ENCODE measurements around the gene PAPPA. TPM values are rescaled to one million over a fixed set of nuclear protein-coding genes. Genes with fewer than 3 reads are reported as not detected.

The PAPPA gene
- total RNA-seq, 2 experiments from 2014 or later, result not detected

DNA sequence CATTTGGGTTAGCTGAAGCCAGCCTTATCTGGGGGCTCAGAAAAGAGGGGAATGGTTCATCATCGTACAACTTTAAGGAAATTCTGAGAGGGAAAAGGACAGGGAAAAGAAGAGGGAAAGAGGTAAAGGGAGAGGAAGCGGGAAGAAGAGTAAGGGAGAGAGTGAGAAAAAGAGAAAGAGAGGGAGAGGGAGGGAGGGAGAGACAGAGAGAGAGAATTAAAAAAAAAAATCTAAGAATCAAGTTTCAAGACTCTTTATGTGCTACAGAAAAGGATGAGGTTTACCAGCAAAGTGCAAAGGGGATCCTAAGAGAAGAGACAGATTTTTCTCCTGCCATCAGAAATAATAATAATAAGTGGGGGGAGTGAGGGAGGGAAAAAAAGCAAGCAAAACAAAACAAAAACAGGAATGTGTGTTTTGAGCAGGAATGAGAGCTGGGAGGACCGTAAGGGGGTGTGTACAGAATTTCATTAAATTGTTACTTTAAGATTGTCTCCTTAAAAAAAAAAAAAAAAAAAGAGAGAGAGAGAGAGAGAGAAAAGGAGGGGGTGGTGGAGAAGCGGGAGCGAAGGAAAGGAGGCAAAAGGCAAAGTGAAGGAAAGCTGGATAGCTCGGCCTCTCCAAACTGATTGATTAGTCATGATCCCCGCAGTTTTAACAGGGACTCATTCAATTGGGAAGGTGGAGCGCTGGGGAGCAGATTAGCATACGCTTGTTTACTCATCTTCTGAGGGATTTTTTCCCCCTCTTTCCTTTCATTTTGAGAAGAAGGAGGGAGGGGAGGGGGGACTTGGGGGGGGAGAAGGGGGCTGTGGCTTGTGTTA is 438 bp upstream of the PAPPA start:
- Mint-ChIP-seq H3K36me3 (ENCODE audit: low read depth) (no peaks in the 10 kb centered on the region), H3K27ac (no peak overlapping the region), H3K4me1 (peaks cover 11% of the 10 kb centered on the region), H3K4me3 (no peak overlapping the region), H3K9me3 (ENCODE audit: low read depth) (no peaks in the 10 kb centered on the region), H3K27me3 (peaks cover 66% of the 10 kb centered on the region)
- intact Hi-C loops (cut with DNase I, micrococcal nuclease), result loop anchor here (5.0 to 10.0 kb wide), 3 partner anchors 51 to 509 kb away; no protein-coding TSS in a partner anchor
- DNase-seq, result no peak
- POLR2A ChIA-PET, result no interaction called here
- no peak for ATAC-seq
- CTCF ChIA-PET, result no interaction called here

- ChIA-PET CTCF (interaction anchor here (0.5 to 0.6 kb wide), 2 partner anchors 20 to 111 kb away, joined by 3 to 4 read pairs; no protein-coding TSS in a partner anchor), POLR2A (no interaction called here)
- intact Hi-C loops (cut with DNase I, micrococcal nuclease), result loop anchor here (5.0 to 10.0 kb wide), 3 partner anchors 52 to 508 kb away; no protein-coding TSS in a partner anchor
- DNase-seq (peak; percentile 6), ATAC-seq (no peak)
- Mint-ChIP-seq H3K27me3 (peaks cover 74% of the 10 kb centered on the region), H3K4me1 (peaks cover 11% of the 10 kb centered on the region), H3K36me3 (ENCODE audit: low read depth) (no peaks in the 10 kb centered on the region), H3K4me3 (no peak overlapping the region), H3K27ac (no peak overlapping the region), H3K9me3 (ENCODE audit: low read depth) (no peaks in the 10 kb centered on the region)
These were observed 864 bp downstream of the PAPPA start for GRCh38 chr9:116154334-116154975.

- Mint-ChIP-seq H3K27me3 (peaks cover 72% of the 10 kb centered on the region), H3K27ac (no peak overlapping the region), H3K36me3 (ENCODE audit: low read depth) (no peaks in the 10 kb centered on the region), H3K9me3 (ENCODE audit: low read depth) (no peaks in the 10 kb centered on the region), H3K4me1 (peaks cover 11% of the 10 kb centered on the region), H3K4me3 (no peak overlapping the region)
- intact Hi-C loops (cut with DNase I, micrococcal nuclease), result loop anchor here (5.0 to 10.0 kb wide), 3 partner anchors 53 to 507 kb away; no protein-coding TSS in a partner anchor
- CTCF ChIA-PET, result no interaction called here
- POLR2A ChIA-PET, result no interaction called here
- DNase-seq (peak; percentile 6), ATAC-seq (no peak)
These were observed 1.5 kb downstream of the PAPPA start for GRCh38 chr9:116154976-116155697.

GRCh38 chr9:116155698-116156039 is 2.1 kb downstream of the PAPPA start:
- ChIA-PET CTCF (no interaction called here), POLR2A (no interaction called here)
- intact Hi-C loops (cut with DNase I, micrococcal nuclease), result loop anchor here in 1 of 2 experiments (10.0 kb wide), 1 partner anchor 409 kb away; no protein-coding TSS in a partner anchor
- Mint-ChIP-seq H3K4me3 (no peak overlapping the region), H3K4me1 (peaks cover 11% of the 10 kb centered on the region), H3K27me3 (peaks cover 69% of the 10 kb centered on the region), H3K36me3 (ENCODE audit: low read depth) (no peaks in the 10 kb centered on the region), H3K27ac (no peak overlapping the region), H3K9me3 (ENCODE audit: low read depth) (no peaks in the 10 kb centered on the region)
- DNase-seq (no peak), ATAC-seq (no peak)

- ChIA-PET POLR2A (no interaction called here), CTCF (interaction anchor here (0.7 kb wide), 1 partner anchor 22 kb away, joined by 3 read pairs; no protein-coding TSS in a partner anchor)
- ATAC-seq (no peak), DNase-seq (no peak)
- Mint-ChIP-seq H3K9me3 (ENCODE audit: low read depth) (no peaks in the 10 kb centered on the region), H3K27me3 (peaks cover 61% of the 10 kb centered on the region), H3K4me3 (no peak overlapping the region), H3K27ac (no peak overlapping the region), H3K4me1 (peaks cover 11% of the 10 kb centered on the region), H3K36me3 (ENCODE audit: low read depth) (no peaks in the 10 kb centered on the region)
- intact Hi-C loops (cut with DNase I, micrococcal nuclease), result loop anchor here in 1 of 2 experiments (10.0 kb wide), 1 partner anchor 408 kb away; no protein-coding TSS in a partner anchor
These were observed 3.2 kb downstream of the PAPPA start for GRCh38 chr9:116156621-116157314.

DNA sequence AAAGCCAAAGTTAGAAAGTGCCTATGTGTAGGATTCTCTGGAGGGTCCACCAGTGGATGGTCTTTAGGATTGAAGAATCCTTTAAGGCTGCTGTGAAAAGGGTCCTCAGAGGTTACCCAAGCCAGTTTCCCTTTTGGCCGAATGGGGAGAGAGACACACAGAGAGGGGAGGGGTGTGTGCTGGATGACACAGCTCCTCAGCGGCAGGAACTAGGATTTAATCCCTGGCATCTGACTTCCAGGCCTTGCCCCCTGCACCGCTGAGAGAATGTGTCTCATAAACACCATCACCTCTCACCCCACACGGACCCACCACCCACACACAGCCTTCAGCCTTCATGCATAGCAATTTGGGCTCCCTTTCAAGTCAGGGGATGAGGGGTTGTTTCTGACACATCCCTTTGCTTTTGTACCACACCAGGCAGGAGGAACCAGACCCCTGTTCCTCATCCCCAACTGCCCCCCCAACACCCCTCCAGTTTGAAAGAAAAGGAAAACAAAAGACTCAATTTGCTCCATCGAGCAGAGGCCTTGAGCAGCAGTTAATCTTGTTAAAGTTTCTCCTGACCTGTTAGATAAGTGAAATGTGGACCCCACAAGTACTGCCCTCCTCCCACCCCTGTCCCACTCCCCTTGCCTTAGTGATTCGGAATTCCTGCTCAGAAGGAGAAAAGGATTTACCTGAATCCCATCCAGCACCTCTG is 4.0 kb downstream of the PAPPA start:
- ChIA-PET CTCF (no interaction called here), POLR2A (no interaction called here)
- Mint-ChIP-seq H3K27me3 (peaks cover 56% of the 10 kb centered on the region), H3K27ac (no peak overlapping the region), H3K9me3 (ENCODE audit: low read depth) (no peaks in the 10 kb centered on the region), H3K4me1 (peaks cover 11% of the 10 kb centered on the region), H3K36me3 (ENCODE audit: low read depth) (no peaks in the 10 kb centered on the region), H3K4me3 (no peak overlapping the region)
- intact Hi-C loops (cut with DNase I, micrococcal nuclease), result loop anchor here in 1 of 2 experiments (10.0 kb wide), 1 partner anchor 407 kb away; no protein-coding TSS in a partner anchor
- DNase-seq, result no peak
- ATAC-seq, result no peak

- ChIA-PET POLR2A (no interaction called here), CTCF (interaction anchor here (1.2 kb wide), 1 partner anchor 18 kb away, joined by 3 read pairs; no protein-coding TSS in a partner anchor)
- Mint-ChIP-seq H3K36me3 (ENCODE audit: low read depth) (no peaks in the 10 kb centered on the region), H3K4me1 (no peaks in the 10 kb centered on the region), H3K4me3 (no peak overlapping the region), H3K27ac (no peak overlapping the region), H3K27me3 (peaks cover 29% of the 10 kb centered on the region), H3K9me3 (ENCODE audit: low read depth) (no peaks in the 10 kb centered on the region)
- intact Hi-C loops (cut with DNase I, micrococcal nuclease), result no loop called here
- ATAC-seq (no peak), DNase-seq (no peak)
These were observed 7.3 kb downstream of the PAPPA start for GRCh38 chr9:116160676-116161571.

DNA sequence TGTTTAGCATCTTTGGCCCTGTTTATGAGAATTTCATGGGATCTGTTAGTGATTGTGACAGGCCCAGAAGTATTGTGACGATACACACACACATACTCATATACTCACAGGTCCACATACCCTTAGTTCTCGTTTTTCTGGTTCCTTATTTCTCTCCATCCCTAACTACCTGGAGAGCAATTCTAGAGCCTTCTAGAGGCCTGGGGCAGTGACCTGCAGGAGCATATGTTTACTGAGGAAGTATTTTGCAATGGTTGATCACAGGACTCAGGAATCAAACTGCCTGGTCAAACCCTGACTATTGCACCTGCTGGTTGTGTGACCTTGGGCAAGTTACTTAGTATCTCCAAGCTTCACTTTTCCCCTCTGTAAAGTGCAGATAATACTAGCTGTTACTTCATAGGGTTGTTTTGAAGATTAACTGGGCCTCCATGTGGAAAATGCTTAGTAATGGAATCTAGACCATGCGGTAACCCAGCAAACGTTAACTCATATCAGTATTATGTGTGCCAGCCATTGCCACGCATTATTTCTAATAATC is 8.7 kb downstream of the PAPPA start:
- DNase-seq (no peak), ATAC-seq (no peak)
- intact Hi-C loops (cut with DNase I, micrococcal nuclease), result no loop called here
- H3K4me1 Mint-ChIP-seq, result no peaks in the 10 kb centered on the region
- H3K36me3 Mint-ChIP-seq (ENCODE audit: low read depth), result no peaks in the 10 kb centered on the region
- CTCF ChIA-PET, result no interaction called here
- H3K4me3 Mint-ChIP-seq, result no peak overlapping the region
- H3K9me3 Mint-ChIP-seq (ENCODE audit: low read depth), result no peaks in the 10 kb centered on the region
- peaks cover 19% of the 10 kb centered on the region for H3K27me3 Mint-ChIP-seq
- POLR2A ChIA-PET, result no interaction called here
- H3K27ac Mint-ChIP-seq, result no peak overlapping the region

GRCh38 chr9:116163293-116164055 is 9.9 kb downstream of the PAPPA start:
- intact Hi-C loops (cut with DNase I, micrococcal nuclease), result no loop called here
- Mint-ChIP-seq H3K4me1 (no peaks in the 10 kb centered on the region), H3K27ac (no peak overlapping the region), H3K36me3 (ENCODE audit: low read depth) (no peaks in the 10 kb centered on the region), H3K27me3 (peaks cover 10% of the 10 kb centered on the region), H3K4me3 (no peak overlapping the region), H3K9me3 (ENCODE audit: low read depth) (no peaks in the 10 kb centered on the region)
- POLR2A ChIA-PET, result no interaction called here
- ATAC-seq (no peak), DNase-seq (no peak)
- CTCF ChIA-PET, result interaction anchor here (0.6 kb wide), 1 partner anchor 217 kb away, joined by 3 read pairs; no protein-coding TSS in a partner anchor
